ENCODE results near the gene DUSP6. TPM values are rescaled to one million over a fixed set of nuclear protein-coding genes. Genes with fewer than 3 reads are reported as not detected.

Gene DUSP6
- total RNA-seq, 1 experiment from 2014 or later: 109 TPM

- no peaks in the 10 kb centered on the region for H3K79me2 ChIP-seq (ENCODE audit: low read length)
- no peaks in the 10 kb centered on the region for H4K20me1 ChIP-seq (ENCODE audit: insufficient read depth, low read depth, low read length)
- no peaks in the 10 kb centered on the region for H3K9me2 ChIP-seq (replicated peaks; ENCODE audit: insufficient read depth, low read length)
- no peaks in the 10 kb centered on the region for H3K36me3 ChIP-seq (ENCODE audit: insufficient read depth, low read length)
- no peak overlapping the region for H3K27ac ChIP-seq (ENCODE audit: low read length)
- peaks cover 29% of the 10 kb centered on the region for H3K4me1 ChIP-seq (ENCODE audit: low read length)
- no peak overlapping the region for H3K9ac ChIP-seq (ENCODE audit: low read length)
- no peaks in the 10 kb centered on the region for H3K27me3 ChIP-seq (ENCODE audit: low read length)
- no peak overlapping the region for H2AFZ ChIP-seq (ENCODE audit: low read length)
- 0 out of 2 replicates have a peak, but pooled peaks cover 5% of the 10 kb centered on the region for H3K9me3 ChIP-seq (ENCODE audit: low read length)
- H3K4me3 ChIP-seq (ENCODE audit: low read length): no peak overlapping the region
- DNase-seq: no peak
- H3K4me2 ChIP-seq (ENCODE audit: low read depth, low read length, poor library complexity, severe bottlenecking): no peak overlapping the region
Measured at GRCh38 chr12:89335452-89336244, 16.7 kb downstream of the DUSP6 start.

GRCh38 chr12:89334548-89335169, 17.6 kb downstream of the DUSP6 start:
- Histone ChIP-seq H3K36me3 (ENCODE audit: insufficient read depth, low read length) (no peaks in the 10 kb centered on the region), H3K4me2 (ENCODE audit: low read depth, low read length, poor library complexity, severe bottlenecking) (no peak overlapping the region), H4K20me1 (ENCODE audit: insufficient read depth, low read depth, low read length) (no peaks in the 10 kb centered on the region), H3K9me3 (ENCODE audit: low read length) (0 out of 2 replicates have a peak, but pooled peaks cover 5% of the 10 kb centered on the region), H3K27me3 (ENCODE audit: low read length) (no peaks in the 10 kb centered on the region), H3K79me2 (ENCODE audit: low read length) (no peaks in the 10 kb centered on the region), H3K4me3 (ENCODE audit: low read length) (no peak overlapping the region), H3K9ac (ENCODE audit: low read length) (no peak overlapping the region), H3K27ac (ENCODE audit: low read length) (no peak overlapping the region), H3K9me2 (replicated peaks; ENCODE audit: insufficient read depth, low read length) (no peaks in the 10 kb centered on the region), H2AFZ (ENCODE audit: low read length) (0 out of 2 replicates have a peak overlapping the region, but pooled peaks have one; percentile 7), H3K4me1 (ENCODE audit: low read length) (peaks cover 29% of the 10 kb centered on the region)
- DNase-seq: peak; percentile 44

- Histone ChIP-seq H3K9ac (ENCODE audit: low read length) (no peak overlapping the region), H3K27ac (ENCODE audit: low read length) (no peak overlapping the region), H3K9me3 (ENCODE audit: low read length) (0 out of 2 replicates have a peak, but pooled peaks cover 5% of the 10 kb centered on the region), H3K79me2 (ENCODE audit: low read length) (no peaks in the 10 kb centered on the region), H3K4me3 (ENCODE audit: low read length) (no peak overlapping the region), H3K4me2 (ENCODE audit: low read depth, low read length, poor library complexity, severe bottlenecking) (no peak overlapping the region), H2AFZ (ENCODE audit: low read length) (no peak overlapping the region), H3K36me3 (ENCODE audit: insufficient read depth, low read length) (no peaks in the 10 kb centered on the region), H3K27me3 (ENCODE audit: low read length) (no peaks in the 10 kb centered on the region), H4K20me1 (ENCODE audit: insufficient read depth, low read depth, low read length) (no peaks in the 10 kb centered on the region), H3K4me1 (ENCODE audit: low read length) (peaks cover 22% of the 10 kb centered on the region), H3K9me2 (replicated peaks; ENCODE audit: insufficient read depth, low read length) (no peaks in the 10 kb centered on the region)
- DNase-seq: no peak
Measured at GRCh38 chr12:89333564-89334252, 18.6 kb downstream of the DUSP6 start.

- Histone ChIP-seq H3K27me3 (ENCODE audit: low read length) (no peaks in the 10 kb centered on the region), H3K36me3 (ENCODE audit: insufficient read depth, low read length) (no peaks in the 10 kb centered on the region), H3K79me2 (ENCODE audit: low read length) (no peaks in the 10 kb centered on the region), H3K4me2 (ENCODE audit: low read depth, low read length, poor library complexity, severe bottlenecking) (no peak overlapping the region), H3K9me3 (ENCODE audit: low read length) (0 out of 2 replicates have a peak, but pooled peaks cover 5% of the 10 kb centered on the region), H3K4me1 (ENCODE audit: low read length) (peaks cover 7% of the 10 kb centered on the region), H4K20me1 (ENCODE audit: insufficient read depth, low read depth, low read length) (no peaks in the 10 kb centered on the region), H3K27ac (ENCODE audit: low read length) (no peak overlapping the region), H3K9me2 (replicated peaks; ENCODE audit: insufficient read depth, low read length) (no peaks in the 10 kb centered on the region), H3K9ac (ENCODE audit: low read length) (no peak overlapping the region), H2AFZ (ENCODE audit: low read length) (no peak overlapping the region), H3K4me3 (ENCODE audit: low read length) (no peak overlapping the region)
- DNase-seq: no peak
Measured at GRCh38 chr12:89328151-89329030, 23.9 kb downstream of the DUSP6 start.

DNA sequence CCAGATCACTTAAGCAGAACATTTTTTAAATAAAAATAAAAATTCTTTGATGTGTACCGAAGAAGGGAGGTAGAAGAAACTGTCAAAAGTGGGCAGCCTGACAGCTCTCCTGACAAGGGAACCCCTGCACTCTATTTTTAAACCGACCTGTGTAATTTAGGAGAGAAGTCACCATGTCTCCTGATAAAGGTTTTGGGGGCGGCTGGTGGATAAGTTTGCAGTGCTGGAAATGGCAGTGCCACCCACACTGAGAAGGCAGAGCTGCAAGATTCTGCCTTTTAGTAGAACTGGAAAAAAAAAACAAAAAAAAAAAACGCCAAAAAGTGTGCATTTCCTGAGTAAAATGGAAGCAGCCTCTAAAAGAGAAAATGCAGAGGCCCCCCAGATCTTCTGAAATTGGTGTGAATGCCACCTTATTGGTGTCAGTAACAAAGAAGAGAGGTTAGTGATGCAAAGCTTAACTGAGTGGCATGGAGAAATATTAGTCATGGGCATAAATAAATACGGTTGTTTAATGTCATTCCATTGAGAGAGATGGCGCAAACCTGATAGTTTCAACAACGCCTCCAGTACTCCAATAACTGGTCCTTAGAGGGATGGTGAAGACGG, 24.7 kb downstream of the DUSP6 start:
- Histone ChIP-seq H3K9ac (ENCODE audit: low read length) (no peak overlapping the region), H4K20me1 (ENCODE audit: insufficient read depth, low read depth, low read length) (no peaks in the 10 kb centered on the region), H3K27me3 (ENCODE audit: low read length) (no peaks in the 10 kb centered on the region), H3K9me2 (replicated peaks; ENCODE audit: insufficient read depth, low read length) (no peaks in the 10 kb centered on the region), H3K4me3 (ENCODE audit: low read length) (no peak overlapping the region), H3K9me3 (ENCODE audit: low read length) (0 out of 2 replicates have a peak, but pooled peaks cover 5% of the 10 kb centered on the region), H3K79me2 (ENCODE audit: low read length) (no peaks in the 10 kb centered on the region), H3K4me2 (ENCODE audit: low read depth, low read length, poor library complexity, severe bottlenecking) (no peak overlapping the region), H3K27ac (ENCODE audit: low read length) (no peak overlapping the region), H2AFZ (ENCODE audit: low read length) (no peak overlapping the region), H3K4me1 (ENCODE audit: low read length) (peaks cover 7% of the 10 kb centered on the region), H3K36me3 (ENCODE audit: insufficient read depth, low read length) (no peaks in the 10 kb centered on the region)
- no peak for DNase-seq

DNA sequence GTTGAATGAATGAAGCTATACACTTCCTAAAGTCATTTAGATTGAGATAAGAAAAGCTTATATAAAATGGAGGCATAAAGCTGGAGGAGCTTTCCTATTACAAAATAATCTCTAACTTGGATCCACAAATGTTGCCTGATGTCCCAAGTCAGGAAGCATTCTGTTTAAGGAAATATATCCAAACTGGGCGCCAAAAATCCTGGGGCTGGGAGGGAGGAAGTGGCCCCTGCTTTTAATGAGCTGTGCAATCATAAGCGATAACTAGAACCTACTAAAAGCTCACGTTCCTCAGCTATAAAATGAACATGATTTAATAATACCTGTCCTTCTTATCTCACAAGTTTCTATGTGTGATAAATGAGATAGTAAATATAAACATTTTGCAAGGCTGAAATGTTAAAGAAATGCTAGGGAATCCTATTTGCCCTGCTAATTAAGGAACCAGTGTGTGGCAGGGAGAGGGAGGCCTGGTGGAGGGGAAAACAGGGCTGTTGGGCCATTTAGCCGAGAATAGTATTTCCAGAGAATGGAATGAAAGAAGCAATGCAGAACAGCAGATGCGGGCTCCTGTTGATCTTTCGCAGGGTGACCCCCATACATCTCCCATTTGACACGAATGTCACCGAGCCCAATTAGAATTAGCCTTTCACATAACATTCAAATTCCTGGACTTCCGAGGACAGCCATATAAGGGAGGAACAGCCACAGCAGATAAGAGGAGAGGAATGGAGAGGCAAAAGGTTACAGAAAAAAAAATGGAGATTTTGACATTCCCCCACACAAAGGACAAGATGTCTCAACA, 25.9 kb downstream of the DUSP6 start:
- Histone ChIP-seq H3K79me2 (ENCODE audit: low read length) (no peaks in the 10 kb centered on the region), H4K20me1 (ENCODE audit: insufficient read depth, low read depth, low read length) (no peaks in the 10 kb centered on the region), H3K9me3 (ENCODE audit: low read length) (0 out of 2 replicates have a peak, but pooled peaks cover 5% of the 10 kb centered on the region), H3K4me1 (ENCODE audit: low read length) (peaks cover 7% of the 10 kb centered on the region), H3K9ac (ENCODE audit: low read length) (no peak overlapping the region), H3K9me2 (replicated peaks; ENCODE audit: insufficient read depth, low read length) (no peaks in the 10 kb centered on the region), H3K27me3 (ENCODE audit: low read length) (no peaks in the 10 kb centered on the region), H3K4me2 (ENCODE audit: low read depth, low read length, poor library complexity, severe bottlenecking) (no peak overlapping the region), H2AFZ (ENCODE audit: low read length) (no peak overlapping the region), H3K36me3 (ENCODE audit: insufficient read depth, low read length) (no peaks in the 10 kb centered on the region), H3K4me3 (ENCODE audit: low read length) (no peak overlapping the region), H3K27ac (ENCODE audit: low read length) (no peak overlapping the region)
- DNase-seq: no peak

- Histone ChIP-seq H2AFZ (ENCODE audit: low read length) (no peak overlapping the region), H3K4me1 (ENCODE audit: low read length) (peaks cover 11% of the 10 kb centered on the region), H3K27me3 (ENCODE audit: low read length) (no peaks in the 10 kb centered on the region), H3K9me3 (ENCODE audit: low read length) (no peaks in the 10 kb centered on the region), H3K27ac (ENCODE audit: low read length) (no peak overlapping the region), H3K9ac (ENCODE audit: low read length) (no peak overlapping the region), H3K9me2 (replicated peaks; ENCODE audit: insufficient read depth, low read length) (no peaks in the 10 kb centered on the region), H4K20me1 (ENCODE audit: insufficient read depth, low read depth, low read length) (no peaks in the 10 kb centered on the region), H3K4me2 (ENCODE audit: low read depth, low read length, poor library complexity, severe bottlenecking) (no peak overlapping the region), H3K79me2 (ENCODE audit: low read length) (no peaks in the 10 kb centered on the region), H3K4me3 (ENCODE audit: low read length) (no peak overlapping the region), H3K36me3 (ENCODE audit: insufficient read depth, low read length) (no peaks in the 10 kb centered on the region)
- DNase-seq: no peak
Measured at GRCh38 chr12:89325495-89325894, 26.8 kb downstream of the DUSP6 start.
